ENCODE results near the gene TMEM150B.
"Not testable (repeated sequence)": the region's sequence is repeated elsewhere in the genome, so short reads cannot be mapped to it uniquely, and the experiment has no call there.

The TMEM150B gene

DNA sequence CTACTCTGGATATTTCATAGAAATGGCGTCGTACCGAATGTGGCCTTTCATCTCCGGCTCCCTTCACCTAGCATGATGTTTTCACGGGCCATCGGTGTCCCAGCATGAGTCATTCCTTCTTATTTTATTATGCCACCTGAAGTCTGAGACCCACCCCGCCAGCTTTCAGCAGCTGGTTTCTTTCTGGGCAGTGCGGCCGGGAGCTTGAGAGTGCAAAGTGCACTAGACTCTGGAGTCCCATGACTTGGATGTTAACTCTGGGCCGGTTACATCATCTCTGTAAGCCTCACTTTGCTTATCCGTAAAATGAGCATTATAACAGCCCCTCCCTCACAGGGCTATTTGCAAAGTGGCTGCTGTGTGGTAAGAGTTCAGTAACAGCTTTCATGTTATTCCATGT, 8.7 kb upstream of the TMEM150B start:
- no peak for DNase-seq

DNA sequence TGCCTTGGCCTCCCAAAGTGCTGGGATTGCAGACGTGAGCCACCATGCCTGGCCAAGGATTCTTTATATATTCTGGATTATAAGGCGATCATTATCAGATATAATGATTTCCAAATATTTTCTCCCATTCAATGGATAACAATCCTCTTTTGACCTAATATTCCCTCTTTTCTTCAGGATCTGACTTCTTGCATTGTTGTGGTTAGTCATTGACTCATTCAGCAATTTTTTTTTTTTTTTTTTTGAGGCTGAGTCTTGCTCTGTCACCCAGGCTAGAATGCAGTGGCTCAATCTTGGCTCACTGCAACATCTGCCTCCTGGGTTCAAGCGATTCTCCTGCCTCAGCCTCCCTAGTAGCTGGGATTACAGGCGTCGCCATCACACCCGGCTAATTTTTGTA, 4.7 kb upstream of the TMEM150B start:
- DNase-seq, result not testable (repeated sequence)

DNA sequence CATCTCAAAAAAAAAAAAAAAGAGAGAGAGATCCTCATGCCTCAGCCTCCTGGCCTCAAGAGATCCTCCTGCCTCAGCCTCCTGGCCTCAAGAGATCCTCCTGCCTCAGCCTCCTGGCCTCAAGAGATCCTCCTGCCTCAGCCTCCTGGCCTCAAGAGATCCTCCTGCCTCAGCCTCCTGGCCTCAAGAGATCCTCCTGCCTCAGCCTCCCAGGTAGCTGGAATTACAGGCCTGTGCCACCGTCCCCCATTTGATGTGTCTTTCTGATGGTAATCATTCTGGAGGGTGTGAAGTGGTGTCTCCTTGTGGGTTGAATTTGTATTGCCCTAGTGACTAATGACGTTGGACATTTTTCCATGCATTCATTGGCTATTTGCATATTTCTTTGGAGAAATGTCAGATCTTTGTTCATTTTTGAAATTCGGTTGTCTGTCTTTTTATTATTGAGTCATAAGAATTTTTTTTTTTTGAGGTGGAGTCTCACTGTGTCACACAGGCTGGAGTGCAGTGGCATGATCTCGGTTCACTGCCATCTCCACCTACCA, 3.7 kb upstream of the TMEM150B start:
- not testable (repeated sequence) for DNase-seq

DNA sequence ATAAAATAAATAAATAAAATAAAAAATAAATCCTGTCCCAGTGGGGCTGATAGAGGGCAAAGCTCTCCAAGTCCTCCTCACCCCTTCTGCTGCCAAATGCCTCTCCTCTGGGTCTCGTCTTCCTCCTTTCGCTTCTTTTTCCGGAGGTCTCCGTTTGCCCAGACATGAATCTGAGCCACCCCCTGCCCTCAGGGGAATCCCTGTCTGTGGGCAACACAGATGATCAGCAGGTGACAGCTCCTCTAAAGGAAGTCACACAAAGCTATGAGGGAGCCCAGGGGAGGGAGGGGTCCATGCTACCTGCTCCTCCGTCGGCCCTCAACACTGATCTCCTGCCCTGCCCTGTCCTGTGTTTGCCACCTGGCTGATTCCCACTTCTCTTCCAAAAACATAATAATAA, 479 bp downstream of the TMEM150B start:
- DNase-seq, result no peak

DNA sequence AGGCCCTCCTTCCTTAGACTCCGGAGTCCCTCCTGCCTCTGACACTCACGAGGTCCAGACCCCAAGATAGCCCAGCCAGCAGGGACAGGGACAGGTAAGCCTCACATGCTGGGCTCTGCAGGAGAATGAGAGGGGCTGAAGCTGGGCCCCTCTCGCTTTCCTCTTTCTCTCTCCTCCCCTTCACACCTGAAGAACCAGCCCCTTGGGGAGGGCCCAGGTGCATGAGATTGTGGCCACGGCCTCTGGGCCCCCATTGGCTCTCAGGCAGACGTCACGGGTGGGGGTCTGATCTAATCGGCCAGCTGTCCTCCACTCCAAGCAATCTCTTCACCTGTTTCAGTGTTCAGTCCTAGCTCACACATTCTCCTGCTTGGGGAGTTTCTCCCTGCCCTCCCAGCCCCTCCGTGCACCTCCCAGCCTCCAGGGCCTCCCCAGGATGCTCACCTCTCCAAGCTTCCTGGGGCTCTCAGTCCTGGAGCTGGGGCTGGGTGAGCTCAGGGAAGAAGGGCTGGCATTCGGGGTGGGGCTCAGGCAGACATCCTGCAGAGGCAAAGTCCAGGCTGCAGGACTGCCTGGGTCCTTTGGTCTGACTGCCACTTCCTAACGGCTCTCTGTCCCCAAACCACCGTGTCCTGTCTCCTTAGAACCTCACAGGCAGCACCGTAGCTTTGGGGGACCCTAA, 2.8 kb downstream of the TMEM150B start:
- no peak for DNase-seq

DNA sequence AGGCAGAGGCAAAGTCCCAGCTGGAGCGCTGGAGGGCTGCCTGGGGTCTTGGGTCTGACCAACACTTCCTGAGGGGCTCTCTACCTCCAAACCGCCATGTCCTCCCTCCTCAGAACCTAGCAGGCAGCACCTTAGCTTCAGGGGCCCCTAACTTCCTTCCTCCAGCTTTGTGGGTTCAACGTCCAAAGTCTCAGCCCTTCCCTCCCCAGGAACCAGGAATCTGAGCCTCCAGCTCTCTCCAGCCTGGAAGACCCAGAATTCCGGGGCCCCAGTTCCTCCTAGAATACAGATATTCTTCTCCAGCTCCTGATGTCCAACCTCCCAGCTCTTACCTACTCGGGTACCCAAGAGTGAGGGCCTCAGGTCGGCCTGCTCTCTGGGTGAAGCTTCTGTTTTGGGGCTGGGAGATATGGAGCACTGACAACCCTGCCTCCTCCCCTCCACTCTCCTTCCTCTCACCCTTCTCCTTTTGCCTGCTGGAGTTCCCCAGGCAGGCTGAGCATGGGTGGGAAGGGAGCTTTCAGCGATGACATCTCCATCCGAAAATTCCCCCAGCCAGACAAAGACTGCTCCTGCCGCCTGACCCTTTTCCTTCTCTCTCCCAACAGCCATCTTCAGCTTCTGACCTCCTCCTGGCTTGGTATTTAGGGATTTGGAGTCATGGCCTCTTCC, 3.5 kb downstream of the TMEM150B start:
- DNase-seq, result no peak

DNA sequence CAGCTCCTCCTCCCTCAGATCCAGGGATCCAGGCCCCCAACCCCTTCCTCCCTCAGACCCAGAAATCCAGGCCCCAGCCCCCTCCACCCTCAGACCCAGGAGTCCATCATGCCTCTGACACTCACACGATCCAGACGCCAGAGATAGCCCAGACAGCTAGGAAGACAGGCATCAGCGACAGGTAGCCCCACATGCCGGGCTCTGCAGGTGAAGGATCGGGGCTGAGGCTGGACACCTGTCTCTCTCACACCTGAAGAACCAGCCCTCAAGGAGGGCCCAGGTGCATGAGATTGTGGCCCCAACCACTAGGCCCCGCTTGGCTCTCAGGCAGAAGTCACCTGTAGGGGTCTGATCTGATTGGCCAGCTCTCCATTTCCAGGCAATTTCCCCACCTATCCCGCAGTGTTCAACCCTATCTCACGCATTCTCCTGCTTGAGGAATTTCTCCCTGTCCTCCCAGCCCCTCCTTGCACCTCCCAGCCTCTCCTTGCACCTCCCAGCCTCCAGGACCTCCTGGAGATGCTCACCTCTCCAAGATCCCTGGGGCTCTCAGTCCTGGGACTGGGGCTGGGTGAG, 4.2 kb downstream of the TMEM150B start:
- DNase-seq, result no peak

DNA sequence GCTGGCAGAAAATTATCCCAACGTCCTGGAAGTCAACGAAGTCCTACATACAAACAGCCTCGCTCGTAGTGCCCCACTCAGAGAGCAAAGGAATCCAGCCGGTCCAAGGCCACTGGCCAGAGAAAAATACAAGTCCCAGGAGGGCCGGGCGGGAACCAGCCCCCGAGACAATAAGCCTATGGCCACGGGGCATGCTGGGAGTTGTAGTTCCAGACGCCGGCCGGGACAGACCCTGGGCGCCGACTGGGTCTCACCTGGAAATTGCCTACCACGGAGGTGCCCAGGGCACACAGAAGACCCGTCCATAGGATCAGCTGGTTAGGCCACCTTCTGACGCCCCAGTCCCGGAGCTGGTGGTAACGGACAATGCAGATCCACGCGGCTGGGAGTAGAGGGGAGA, 5.4 kb downstream of the TMEM150B start:
- no peak for DNase-seq

DNA sequence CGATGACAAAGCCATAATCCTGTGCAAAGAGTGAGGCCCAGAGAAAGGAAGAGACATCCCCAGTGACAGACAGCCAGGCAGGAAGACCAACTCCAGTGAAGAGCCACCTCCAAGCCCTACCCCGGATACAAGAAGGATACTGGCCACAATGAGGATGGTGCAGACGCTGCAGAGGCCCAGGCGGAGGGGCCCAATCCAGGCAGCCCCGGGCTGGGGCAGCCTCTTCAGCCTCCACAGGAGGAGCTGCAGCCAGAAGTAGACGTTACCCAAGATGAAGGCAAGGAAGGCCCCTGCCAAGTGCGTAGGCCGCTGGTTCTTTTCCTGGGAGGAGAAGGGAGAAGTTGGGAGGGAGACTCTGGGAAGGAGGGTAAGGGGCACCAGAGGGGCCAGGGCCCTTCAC, 8.5 kb downstream of the TMEM150B start:
- DNase-seq, result no peak

DNA sequence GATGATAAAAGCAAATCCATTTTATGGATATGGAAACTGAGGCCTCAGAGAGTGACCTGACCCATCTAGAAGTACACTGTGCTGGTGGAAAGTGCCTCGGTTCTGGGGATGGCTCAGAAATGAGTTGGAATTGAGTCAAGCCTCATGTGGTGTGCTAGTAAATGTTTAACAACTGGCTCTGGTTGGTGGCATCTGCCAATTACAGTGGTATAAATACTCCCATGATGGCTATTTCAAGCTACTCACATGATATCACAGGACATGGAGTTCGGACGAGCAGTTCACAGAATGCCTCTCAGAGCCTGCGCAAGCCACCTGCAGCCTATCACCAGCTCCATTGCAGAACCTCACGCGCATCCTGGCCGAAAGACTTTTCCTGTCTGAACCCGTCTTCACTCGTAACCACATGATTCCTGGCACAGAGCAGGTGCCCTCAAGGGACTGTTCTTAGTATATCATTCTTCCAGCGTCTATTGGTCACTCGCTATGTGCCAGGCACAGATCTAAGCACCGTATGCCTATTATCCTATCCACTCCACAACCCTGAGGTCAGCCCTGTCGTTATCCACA, 9.1 kb downstream of the TMEM150B start:
- no peak for DNase-seq

DNA sequence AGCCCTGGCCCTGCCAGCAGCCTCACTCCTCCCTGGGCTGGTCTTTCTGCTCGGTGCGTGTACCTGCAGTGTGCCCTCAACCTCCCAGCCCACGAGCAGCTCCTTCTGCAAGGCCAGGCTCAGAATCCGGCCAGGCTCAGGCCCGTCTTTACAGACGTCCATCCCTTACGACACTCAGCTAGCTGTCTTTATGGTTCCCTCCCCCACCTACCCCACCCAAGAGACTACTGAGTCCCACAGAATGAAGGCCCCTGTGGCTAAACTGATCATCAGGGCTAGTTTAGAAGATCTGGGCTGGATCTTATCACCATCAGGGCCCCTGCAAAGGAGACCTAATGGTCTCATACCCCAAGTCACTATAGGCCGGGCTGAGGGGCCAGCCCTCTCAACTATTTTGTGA, 10.7 kb downstream of the TMEM150B start:
- DNase-seq, result no peak

DNA sequence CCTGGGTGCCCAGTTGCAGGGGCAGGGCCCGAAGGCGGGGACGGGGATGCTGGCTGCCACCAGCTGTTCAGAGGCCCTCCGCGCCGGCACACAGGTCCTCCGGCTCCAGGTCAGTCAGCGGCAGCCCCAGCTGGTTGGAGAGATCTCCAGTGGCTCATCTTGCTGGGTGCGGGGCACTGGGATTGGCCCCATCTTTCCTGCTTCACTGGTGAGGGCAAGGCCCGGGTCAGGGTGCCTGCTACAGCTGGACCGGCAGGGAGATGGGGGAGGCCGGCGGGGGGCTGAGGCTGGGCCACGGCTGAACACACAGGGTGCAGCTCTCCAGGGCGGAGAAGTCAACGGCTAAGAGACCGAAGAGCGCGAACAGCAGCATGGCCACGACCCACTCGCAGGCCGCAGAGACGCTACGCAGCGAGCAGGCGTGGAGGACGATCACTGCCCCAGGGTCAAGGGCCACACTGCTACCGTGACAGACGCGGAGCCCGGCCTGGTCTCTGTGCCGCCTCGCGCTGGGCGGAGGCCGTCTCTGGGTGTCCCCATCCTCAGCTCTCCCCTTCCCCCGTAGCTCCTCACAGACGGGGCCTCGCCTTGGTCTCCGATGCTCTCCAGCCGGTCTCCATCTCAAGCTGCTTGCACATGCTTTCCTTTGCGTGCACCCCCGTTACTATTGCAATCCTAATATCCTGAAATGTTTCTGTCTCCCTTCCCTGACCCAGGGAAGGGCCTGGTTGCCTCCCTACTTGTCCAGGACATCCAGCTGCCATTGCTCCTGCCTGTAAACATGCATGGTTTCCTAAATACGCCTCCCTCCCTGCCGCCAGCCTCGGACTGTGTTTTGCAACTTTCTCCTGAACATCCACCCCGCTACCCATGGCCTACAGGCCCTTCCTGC, 12.3 kb downstream of the TMEM150B start:
- DNase-seq, result no peak

DNA sequence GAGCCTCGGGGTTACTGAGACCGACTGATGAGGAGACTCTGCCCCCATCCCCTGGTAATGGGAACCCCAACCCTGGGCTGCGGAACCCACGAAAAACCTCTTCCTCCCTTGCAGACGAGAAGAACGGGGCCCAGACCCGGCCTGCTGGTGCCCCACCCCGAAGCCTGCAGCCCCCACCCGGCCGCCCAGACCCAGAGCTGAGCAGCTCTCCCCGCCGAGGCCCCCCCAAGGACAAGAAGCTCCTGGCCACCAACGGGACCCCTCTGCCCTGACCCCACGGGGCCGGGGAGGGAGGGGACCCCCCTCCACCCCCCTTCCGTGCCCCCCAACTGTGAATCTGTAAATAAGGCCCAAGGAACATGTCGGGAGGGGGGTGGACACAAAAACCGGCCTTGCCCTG, 13.3 kb downstream of the TMEM150B start:
- no peak for DNase-seq

DNA sequence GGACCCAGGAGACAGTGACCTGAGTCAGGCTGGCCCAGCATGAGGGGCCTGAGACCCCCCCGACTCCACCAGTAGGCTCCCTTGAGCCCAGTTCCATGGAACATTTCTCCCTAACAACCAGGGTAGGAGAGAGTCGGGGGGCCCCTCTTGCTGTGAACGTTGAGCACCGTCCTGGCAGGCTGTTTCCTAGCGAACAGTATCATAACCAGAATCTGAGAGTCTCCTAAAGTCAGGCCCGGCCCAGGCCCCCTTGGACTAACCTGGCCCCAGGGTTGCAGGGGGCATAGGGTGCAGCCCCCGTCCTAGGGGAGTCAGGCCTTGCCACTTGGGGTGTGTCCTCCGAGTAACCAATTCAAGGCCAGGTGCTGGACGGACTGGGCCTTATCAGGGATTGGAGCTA, 13.7 kb downstream of the TMEM150B start:
- no peak for DNase-seq

DNA sequence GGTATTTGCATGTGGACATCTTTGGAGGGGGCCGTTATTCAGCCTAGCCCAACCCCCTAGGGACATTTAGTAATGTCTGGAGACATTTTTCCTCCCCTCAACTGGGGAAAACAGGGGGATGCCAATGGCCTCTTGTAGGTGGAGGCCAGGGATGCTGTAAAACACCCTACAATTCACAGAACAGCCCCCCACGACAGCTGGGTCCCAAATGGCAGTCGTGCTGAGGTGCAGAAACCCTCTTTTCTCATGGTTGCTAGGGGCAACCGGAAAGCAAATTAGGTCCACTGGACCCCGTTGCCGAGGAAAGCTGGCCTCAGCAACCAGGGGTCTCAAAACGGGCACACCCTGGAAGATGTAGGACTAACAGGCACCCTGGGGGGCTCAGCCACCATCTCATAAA, 14.6 kb downstream of the TMEM150B start:
- DNase-seq, result no peak

DNA sequence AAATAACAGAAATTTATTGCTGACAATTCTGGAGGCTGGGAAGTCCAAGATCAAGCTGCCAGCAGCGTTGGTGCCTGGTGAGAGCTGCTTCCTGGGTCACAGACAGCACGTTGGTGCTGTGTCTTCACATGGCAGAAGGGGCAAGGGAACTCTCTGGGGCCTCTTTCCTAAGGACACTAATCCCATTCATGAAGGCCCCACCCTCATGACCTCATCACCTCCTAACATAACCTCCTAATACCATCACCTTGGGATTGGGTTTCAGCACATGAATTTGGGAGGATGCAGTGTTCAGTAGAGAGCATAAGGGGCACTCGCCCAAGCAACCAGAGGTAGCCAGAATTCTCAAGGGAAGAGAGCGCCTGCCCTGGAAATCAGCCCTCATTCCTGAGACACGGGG, 15.7 kb downstream of the TMEM150B start:
- DNase-seq, result no peak

DNA sequence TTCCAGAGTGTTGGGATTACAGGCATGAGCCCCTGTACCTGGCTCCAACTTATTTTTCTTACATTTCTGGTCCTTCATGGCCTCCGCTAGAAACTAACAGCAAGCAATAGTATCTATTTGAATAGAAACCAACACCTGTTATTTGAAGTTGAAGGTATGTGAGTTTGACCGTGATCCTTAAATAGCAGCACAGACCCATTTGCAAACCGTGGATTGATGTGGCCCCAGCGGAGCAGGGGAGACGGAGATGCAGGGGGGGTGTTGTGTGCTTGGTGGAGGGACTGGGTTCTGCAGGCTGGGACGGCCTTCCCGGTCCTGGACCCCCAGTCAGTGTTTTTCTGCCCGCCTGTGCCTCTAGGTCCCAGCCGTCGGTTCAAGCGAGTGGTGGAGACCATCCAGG, 16.9 kb downstream of the TMEM150B start:
- no peak for DNase-seq

DNA sequence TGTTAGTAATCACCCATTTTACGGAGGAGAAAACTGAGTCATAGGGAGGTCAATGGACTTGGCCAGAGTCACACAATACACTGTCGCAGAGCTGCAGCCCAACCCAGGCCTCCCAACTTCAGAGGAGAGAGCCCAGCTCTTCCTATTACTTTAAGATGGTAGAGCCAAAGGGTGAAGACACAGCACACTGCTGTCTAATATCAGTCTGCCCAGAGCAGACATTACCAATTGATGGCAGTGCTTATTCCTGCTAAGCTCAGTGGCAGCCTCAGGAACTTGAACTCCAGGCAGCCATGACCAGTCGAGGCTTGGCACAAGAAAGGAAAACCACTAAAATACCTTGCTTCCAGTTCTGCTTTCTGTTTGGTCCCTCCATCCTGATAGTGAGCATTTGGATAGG, 18.4 kb downstream of the TMEM150B start:
- DNase-seq, result no peak

DNA sequence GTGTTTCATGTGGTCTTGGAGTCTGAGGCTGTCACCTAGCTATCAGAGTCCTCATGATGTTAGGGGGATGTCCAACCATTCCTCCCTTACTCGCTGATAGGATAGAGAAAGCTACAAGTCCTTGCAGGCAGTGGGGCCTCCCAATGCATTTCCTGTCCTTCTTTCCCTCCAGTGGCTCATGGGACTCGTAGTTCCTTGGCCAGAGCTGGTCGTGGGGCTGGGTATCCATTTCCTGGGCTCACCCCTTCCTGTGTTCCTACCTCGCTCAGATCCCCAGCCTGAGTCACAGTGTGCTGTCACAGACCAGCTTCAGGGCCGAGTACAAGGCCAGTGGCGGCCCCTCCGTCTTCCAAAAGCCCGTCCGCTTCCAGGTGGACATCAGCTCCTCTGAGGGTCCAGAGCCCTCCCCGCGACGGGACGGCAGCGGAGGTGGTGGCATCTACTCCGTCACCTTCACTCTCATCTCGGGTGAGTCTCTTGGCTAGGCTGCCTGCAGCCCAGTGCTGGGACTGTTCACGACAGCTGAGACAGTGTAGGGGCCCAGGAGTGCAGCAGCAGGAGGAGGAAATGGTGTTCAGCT, 19.1 kb downstream of the TMEM150B start:
- DNase-seq, result no peak

DNA sequence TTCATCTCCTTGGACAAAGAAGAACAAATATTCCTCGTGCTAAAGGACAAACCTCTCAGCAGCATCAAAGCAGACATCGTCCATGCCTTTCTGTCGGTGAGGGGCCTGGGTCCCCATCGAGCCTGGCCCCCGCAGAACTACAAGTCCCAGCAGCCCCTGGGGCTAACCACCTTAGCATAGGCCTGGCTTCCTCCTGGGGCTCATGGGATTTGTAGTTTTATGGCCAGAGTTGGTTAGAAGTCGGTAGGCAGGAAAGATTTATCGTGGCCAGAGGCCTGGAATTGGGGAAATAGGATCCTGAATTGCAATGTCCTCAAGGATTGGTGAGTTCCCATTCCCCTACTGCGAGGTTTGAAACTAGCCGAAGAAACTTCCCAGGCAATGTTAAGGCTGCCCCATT, 19.6 kb downstream of the TMEM150B start:
- DNase-seq, result no peak

DNA sequence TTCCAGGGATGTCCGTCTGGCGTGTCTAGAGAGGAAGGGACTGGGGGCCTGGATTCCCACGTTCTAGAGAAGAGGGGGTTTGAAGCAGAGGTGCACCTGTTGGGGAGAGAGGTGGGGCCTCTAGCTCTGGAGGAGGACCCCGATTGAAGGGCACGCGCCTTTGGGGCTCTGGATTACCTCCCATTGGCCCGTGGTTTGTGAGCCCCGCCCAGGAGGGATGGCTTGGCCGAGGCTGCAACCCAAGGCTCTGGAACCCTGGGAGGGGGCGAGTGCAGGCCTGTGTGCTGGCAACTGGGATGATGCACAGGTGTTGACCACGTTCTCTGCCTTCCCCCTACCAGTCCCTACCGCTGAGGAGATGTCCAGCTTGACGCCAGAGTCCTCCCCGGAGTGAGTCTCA, 20.2 kb downstream of the TMEM150B start:
- DNase-seq, result no peak

DNA sequence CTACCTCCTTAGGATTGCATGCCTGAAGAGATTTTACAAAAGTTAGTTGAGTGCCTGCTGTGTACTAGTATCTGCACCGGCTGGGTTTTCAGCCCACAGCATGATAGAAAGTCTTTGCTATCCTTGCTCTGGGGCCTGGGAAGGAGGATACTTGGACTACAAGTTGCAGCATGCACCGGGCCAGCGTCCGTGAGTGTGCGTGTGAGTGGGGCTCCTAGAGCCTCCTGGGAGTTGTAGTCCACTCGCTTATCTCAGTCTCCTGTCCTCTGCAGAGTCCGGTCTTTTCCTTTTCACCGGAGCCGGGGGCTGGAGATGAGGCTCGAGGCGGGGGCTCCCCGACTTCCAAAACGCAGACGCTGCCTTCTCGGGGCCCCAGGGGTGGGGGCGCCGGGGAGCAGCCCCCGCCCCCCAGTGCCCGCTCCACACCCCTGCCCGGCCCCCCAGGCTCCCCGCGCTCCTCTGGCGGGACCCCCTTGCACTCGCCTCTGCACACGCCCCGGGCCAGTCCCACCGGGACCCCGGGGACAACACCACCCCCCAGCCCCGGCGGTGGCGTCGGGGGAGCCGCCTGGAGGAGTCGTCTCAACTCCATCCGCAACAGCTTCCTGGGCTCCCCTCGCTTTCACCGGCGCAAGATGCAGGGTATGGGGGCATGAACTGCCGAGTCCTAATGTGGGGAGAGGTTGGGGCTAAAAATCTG, 20.7 kb downstream of the TMEM150B start:
- no peak for DNase-seq
